Fibroblast of pulmonary artery (primary cell): ENCODE measurements around the gene PROCR.

Experiments
- DNase-seq: peaks from one replicate; pipeline ENCODE4 v3.0.0-alpha.2; 2010; ENCODE audit warnings: low read depth
- H3K4me3 ChIP-seq: replicated peaks from 2 replicates; pipeline ENCODE4 v1.5.1; 2011; ENCODE audit warnings: low read depth, mild to moderate bottlenecking, control low read depth, low read length, moderate library complexity
- TF ChIP-seq, protein P1 (sequence below): IDR thresholded peaks from 2 replicates; pipeline ENCODE4 v1.5.1; 2011; ENCODE audit warnings: mild to moderate bottlenecking, control low read depth, low read length, inconsistent platforms; ENCODE audit errors: missing control alignments

PROCR gene

DNA sequence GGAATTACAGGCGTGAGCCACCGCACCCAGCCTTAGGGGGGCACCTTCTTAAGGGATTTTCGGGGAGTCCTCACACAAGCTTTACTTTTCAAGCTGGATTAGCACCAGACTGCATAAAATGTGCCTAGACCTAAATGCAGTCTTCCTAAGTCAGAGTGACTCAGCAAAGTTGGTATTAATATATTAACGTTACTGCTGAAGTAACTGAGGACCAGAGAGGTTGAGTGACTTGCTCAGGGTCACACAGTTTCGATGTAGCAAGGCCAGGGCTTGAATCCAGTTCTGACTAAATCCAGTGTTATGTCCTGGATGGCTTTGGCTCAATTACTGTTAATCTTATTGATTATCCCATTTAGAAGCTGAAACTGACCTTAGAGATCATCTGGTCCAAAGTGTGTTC lies 38.1 kb upstream of the PROCR start:
- DNase-seq, result no peak
- TF ChIP-seq, protein P1, sequence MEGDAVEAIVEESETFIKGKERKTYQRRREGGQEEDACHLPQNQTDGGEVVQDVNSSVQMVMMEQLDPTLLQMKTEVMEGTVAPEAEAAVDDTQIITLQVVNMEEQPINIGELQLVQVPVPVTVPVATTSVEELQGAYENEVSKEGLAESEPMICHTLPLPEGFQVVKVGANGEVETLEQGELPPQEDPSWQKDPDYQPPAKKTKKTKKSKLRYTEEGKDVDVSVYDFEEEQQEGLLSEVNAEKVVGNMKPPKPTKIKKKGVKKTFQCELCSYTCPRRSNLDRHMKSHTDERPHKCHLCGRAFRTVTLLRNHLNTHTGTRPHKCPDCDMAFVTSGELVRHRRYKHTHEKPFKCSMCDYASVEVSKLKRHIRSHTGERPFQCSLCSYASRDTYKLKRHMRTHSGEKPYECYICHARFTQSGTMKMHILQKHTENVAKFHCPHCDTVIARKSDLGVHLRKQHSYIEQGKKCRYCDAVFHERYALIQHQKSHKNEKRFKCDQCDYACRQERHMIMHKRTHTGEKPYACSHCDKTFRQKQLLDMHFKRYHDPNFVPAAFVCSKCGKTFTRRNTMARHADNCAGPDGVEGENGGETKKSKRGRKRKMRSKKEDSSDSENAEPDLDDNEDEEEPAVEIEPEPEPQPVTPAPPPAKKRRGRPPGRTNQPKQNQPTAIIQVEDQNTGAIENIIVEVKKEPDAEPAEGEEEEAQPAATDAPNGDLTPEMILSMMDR, result no peak

GRCh38 chr20:35134472-35134871 lies 37.4 kb upstream of the PROCR start:
- H3K4me3 ChIP-seq, result no peak overlapping the region
- peak; percentile 33 for DNase-seq
- TF ChIP-seq, protein P1, result no peak

More for the DNA sequence above, 38.1 kb upstream of the PROCR start:
- H3K4me3 ChIP-seq, result no peak overlapping the region

GRCh38 chr20:35134880-35135279 lies 37.0 kb upstream of the PROCR start:
- TF ChIP-seq, protein P1, result no peak
- no peak for DNase-seq
- H3K4me3 ChIP-seq, result no peak overlapping the region

DNA sequence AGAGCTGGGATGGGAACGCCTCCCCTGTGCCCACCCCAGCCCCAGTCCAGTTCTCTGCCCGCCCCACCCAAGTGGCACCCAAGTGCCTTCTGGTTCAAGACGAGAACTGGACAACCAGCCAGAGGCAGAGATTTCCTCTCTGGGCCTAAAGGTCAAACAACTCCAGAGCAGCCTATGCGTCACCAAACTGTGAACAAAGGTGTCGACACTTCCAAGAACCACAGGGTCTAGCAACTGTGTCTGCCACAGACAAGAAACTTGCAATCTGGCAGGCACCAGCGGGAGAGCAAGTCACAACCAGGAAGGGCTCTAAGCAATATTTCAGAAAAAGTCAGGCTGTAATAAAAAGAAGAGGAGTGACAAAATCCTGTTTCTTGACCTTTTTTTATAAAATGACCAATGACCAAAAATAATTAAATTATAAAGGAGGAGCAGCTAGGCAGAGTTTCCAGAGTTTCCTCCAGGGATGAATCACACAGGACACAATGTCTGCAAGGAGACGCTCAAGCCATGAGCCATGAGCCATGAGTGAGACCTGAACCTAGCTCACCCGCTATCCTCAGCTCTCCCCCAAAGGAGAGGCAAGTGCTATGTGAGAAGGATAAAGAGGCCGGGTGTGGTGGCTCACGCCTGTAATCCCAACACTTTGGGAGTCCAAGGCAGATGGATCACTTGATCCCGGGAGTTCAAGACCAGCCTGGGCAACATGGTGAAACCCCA lies 35.8 kb upstream of the PROCR start:
- TF ChIP-seq, protein P1, result no peak
- DNase-seq, result peak; percentile 89
- H3K4me3 ChIP-seq, result no peak overlapping the region

GRCh38 chr20:35144694-35145093 lies 27.2 kb upstream of the PROCR start:
- DNase-seq, result no peak
- H3K4me3 ChIP-seq, result no peak overlapping the region
- TF ChIP-seq, protein P1, result no peak

GRCh38 chr20:35145141-35145564 lies 26.7 kb upstream of the PROCR start:
- H3K4me3 ChIP-seq, result no peak overlapping the region
- DNase-seq, result peak; percentile 70
- TF ChIP-seq, protein P1, result peak; percentile 72
